CD14-positive monocyte (primary cell): ENCODE measurements around the gene MICALL2. TPM values are rescaled to one million over a fixed set of nuclear protein-coding genes. Genes with fewer than 3 reads are reported as not detected.
A peak's percentile ranks its signal among the peaks of the same experiment; 100 is the strongest.

Experiments used
- DNase-seq, 3 donors: peaks; one replicate each; pipeline ENCODE4 v3.0.0-alpha.2; 2011 to 2022
- H2AFZ ChIP-seq: 2 replicates; pipeline ENCODE4 v1.6.0; 2012; ENCODE audit warnings: mild to moderate bottlenecking, low read depth, low read length, inconsistent platforms; ENCODE audit not compliant: insufficient read depth, poor library complexity, severe bottlenecking
- H3K27ac ChIP-seq, 2 donors: 1 replicate in 1 of 2; 2 replicates in 1 of 2; pipeline ENCODE4 v1.5.1; 2012 to 2013; ENCODE audit warnings: low read length in 2 of 2, control low read depth in 1 of 2, inconsistent platforms in 1 of 2, low read depth in 1 of 2, mild to moderate bottlenecking in 1 of 2
- H3K27me3 ChIP-seq, 2 donors: one replicate each; pipeline versions ENCODE4 v1.6.0 to v1.6.1; 2011 to 2013; ENCODE audit warnings: low read length in 2 of 2; ENCODE audit not compliant: control insufficient read depth in 2 of 2, insufficient read depth in 2 of 2
- H3K36me3 ChIP-seq, 2 donors: replicated peaks in 1 of 2; 1 replicate in 1 of 2; 2 replicates in 1 of 2; pipeline versions ENCODE4 v1.5.1 to v1.6.1; 2012 to 2013; ENCODE audit warnings: low read length in 2 of 2, control low read depth in 1 of 2, inconsistent platforms in 1 of 2, mild to moderate bottlenecking in 1 of 2; ENCODE audit not compliant: insufficient read depth in 2 of 2, control insufficient read depth in 1 of 2
- H3K4me1 ChIP-seq, 2 donors: 1 replicate in 1 of 2; 2 replicates in 1 of 2; pipeline versions ENCODE4 v1.5.1 to v1.6.1; 2012 to 2013; ENCODE audit warnings: low read length in 2 of 2, control low read depth in 1 of 2, inconsistent platforms in 1 of 2, mild to moderate bottlenecking in 1 of 2, moderate library complexity in 1 of 2; ENCODE audit not compliant: insufficient read depth in 2 of 2, control insufficient read depth in 1 of 2
- H3K4me2 ChIP-seq: replicated peaks from 2 replicates; pipeline ENCODE3; 2012; ENCODE audit warnings: low read length, moderate library complexity, mild to moderate bottlenecking; ENCODE audit not compliant: poor library complexity, severe bottlenecking; ENCODE audit errors: extremely low read depth
- H3K4me3 ChIP-seq, 3 experiments: fragments of 200-600 bp in 1 of 3; sonication (generic) in 1 of 3; replicated peaks in 1 of 3; 1 replicate in 2 of 3; 2 replicates in 1 of 3; pipeline ENCODE4 v1.5.1; 2011 to 2013; ENCODE audit warnings: low read length in 3 of 3, mild to moderate bottlenecking in 3 of 3, control low read depth in 2 of 3, low read depth in 2 of 3, inconsistent platforms in 1 of 3, moderate library complexity in 1 of 3
- H3K79me2 ChIP-seq: 2 replicates; pipeline ENCODE4 v1.6.0; 2012; ENCODE audit warnings: mild to moderate bottlenecking, control low read depth, inconsistent platforms, low read length, moderate library complexity; ENCODE audit not compliant: insufficient read depth
- H3K9ac ChIP-seq: 2 replicates; pipeline ENCODE4 v1.6.0; 2017; ENCODE audit warnings: low read length, mild to moderate bottlenecking; ENCODE audit not compliant: insufficient read depth, poor library complexity, severe bottlenecking
- H3K9me3 ChIP-seq, 2 donors: replicated peaks in 1 of 2; 1 replicate in 1 of 2; 2 replicates in 1 of 2; pipeline versions ENCODE4 v1.5.1 to v1.6.1; 2012 to 2013; ENCODE audit warnings: low read length in 2 of 2, control low read depth in 1 of 2; ENCODE audit not compliant: control insufficient read depth in 1 of 2, insufficient read depth in 1 of 2
- H4K20me1 ChIP-seq: 2 replicates; pipeline ENCODE4 v1.6.0; 2012; ENCODE audit warnings: mild to moderate bottlenecking, low read length, control low read depth, moderate library complexity; ENCODE audit not compliant: insufficient read depth
- H3K27ac Mint-ChIP-seq, 7 donors: one replicate each; pipeline ENCODE4 v1.8.0; 2020; ENCODE audit warnings: mild to moderate bottlenecking in 7 of 7, mixed read lengths in 7 of 7, moderate library complexity in 6 of 7, inconsistent platforms in 2 of 7
- H3K27me3 Mint-ChIP-seq, 3 donors: one replicate each; pipeline ENCODE4 v1.8.0; 2021 to 2022; ENCODE audit warnings: low read depth in 3 of 3, mild to moderate bottlenecking in 3 of 3, mixed read lengths in 3 of 3, moderate library complexity in 3 of 3, inconsistent platforms in 1 of 3
- H3K36me3 Mint-ChIP-seq, 2 donors: one replicate each; pipeline ENCODE4 v1.8.0; 2020; ENCODE audit warnings: mixed read lengths in 2 of 2, inconsistent platforms in 1 of 2, mild to moderate bottlenecking in 1 of 2
- H3K4me1 Mint-ChIP-seq: one replicate; pipeline ENCODE4 v1.8.0; 2020; ENCODE audit warnings: mild to moderate bottlenecking, mixed read lengths
- H3K4me3 Mint-ChIP-seq, 2 donors: one replicate each; pipeline ENCODE4 v1.8.0; 2020; ENCODE audit warnings: mild to moderate bottlenecking in 2 of 2, mixed read lengths in 2 of 2, moderate library complexity in 1 of 2
- H3K9me3 Mint-ChIP-seq, 7 donors: one replicate each; pipeline ENCODE4 v1.8.0; 2020 to 2022; ENCODE audit warnings: mixed read lengths in 7 of 7, mild to moderate bottlenecking in 6 of 7, moderate library complexity in 6 of 7, inconsistent platforms in 2 of 7
- CTCF ChIP-seq: fragments of 200-600 bp; IDR thresholded peaks from one replicate; pipeline ENCODE4 v1.8.0; 2022; ENCODE audit warnings: antibody characterized with exemption, mild to moderate bottlenecking
- WGBS: methylation state at CpG from one replicate; pipeline ENCODE4 v1.1.5; 2013; ENCODE audit warnings: missing lambda C conversion rate; ENCODE audit not compliant: insufficient coverage; 5-methylcytosine and 5-hydroxymethylcytosine counted together
- intact Hi-C, 2 donors: fragments of 100-400 bp; cut with micrococcal nuclease; formaldehyde crosslinking; loops; one replicate each; pipeline versions ENCODE4 v1.15.0 to v1.15.1; 2023
- polyA plus RNA-seq, 3 donors: library from polyadenylated mRNA; depleted of rRNA in 1 of 3; unstranded in 2 of 3; stranded (reverse) in 1 of 3; fragments of 300-500 nt in 2 of 3; fragments of >200 nt in 1 of 3; fragmentation: Illumina TruSeq in 2 of 3; gene quantifications; 1 replicate in 2 of 3; 2 replicates in 1 of 3; pipeline ENCODE4 v1.2.3, GENCODE V29; 2012 to 2021

The MICALL2 gene
- polyA plus RNA-seq, 3 donors = 0.14 to 7.2 (median 0.72) TPM

GRCh38 chr7:1505731-1506550 is 46.7 kb upstream of the MICALL2 start:
- Mint-ChIP-seq H3K4me3 (peak overlapping the region; percentile 64 to 82), H3K9me3 (peaks cover 0 to 4% (median 0%) of the 10 kb centered on the region in 7 donors), H3K36me3 (peaks cover 15 to 20% of the 10 kb centered on the region in 2 donors), H3K4me1 (peaks cover 33% of the 10 kb centered on the region), H3K27me3 (peaks cover 3 to 8% (median 6%) of the 10 kb centered on the region in 3 donors), H3K27ac (peak overlapping the region in 2 of 7 donors; percentile 35 to 40)
- Histone ChIP-seq H3K4me3 (peak overlapping the region; percentile 11 to 68 (median 19)), H3K4me2 (peak overlapping the region; percentile 81), H3K9ac (peak overlapping the region; percentile 9), H3K9me3 (no peaks in the 10 kb centered on the region), H3K27me3 (no peaks in the 10 kb centered on the region), H3K27ac (peak overlapping the region in 1 of 2 donors; percentile 49), H2AFZ (peak overlapping the region; percentile 96), H3K79me2 (peaks cover 29% of the 10 kb centered on the region), H4K20me1 (peaks cover 27% of the 10 kb centered on the region), H3K4me1 (peaks cover 34 to 48% of the 10 kb centered on the region in 2 donors), H3K36me3 (peaks cover 17 to 20% of the 10 kb centered on the region in 2 donors)
- intact Hi-C loops = loop anchor here (2.0 to 5.0 kb wide), 2 partner anchors 27 to 36 kb away; no protein-coding TSS in a partner anchor
- no peak for DNase-seq
- no peak for TF ChIP-seq CTCF
- WGBS = 19% methylated on average over 28 of the region's 35 CpGs

- peak within 1 kb of the TSS in 6 of 7 donors; percentile 45 to 91 (median 82) for H3K27ac Mint-ChIP-seq
- TF ChIP-seq CTCF = peak; percentile 92
- peak within 1 kb of the TSS in 1 of 2 donors; percentile 80 for H3K27ac ChIP-seq
These were observed 44.8 kb upstream of the MICALL2 start, which contains the start of gene INTS1 for GRCh38 chr7:1503816-1504775. TSS of gene INTS1 (minus strand) at chr7:1504389. CDS start at chr7:1503960, 429 bp downstream.

More at GRCh38 chr7:1503816-1504775, 44.8 kb upstream of the MICALL2 start, which contains the start of gene INTS1:
- peak within 1 kb of the TSS; percentile 64 to 94 (median 83) for H3K4me3 ChIP-seq
- peaks cover 29 to 43% of the 10 kb centered on the region in 2 donors for H3K4me1 ChIP-seq
- intact Hi-C loops = loop anchor here in 1 of 2 donors (2.0 to 5.0 kb wide), 2 partner anchors 29 to 68 kb away; partner anchors contain the start of gene PSMG3
- Mint-ChIP-seq H3K4me1 (peaks cover 33% of the 10 kb centered on the region), H3K9me3 (peaks cover 0 to 4% (median 0%) of the 10 kb centered on the region in 7 donors), H3K36me3 (peaks cover 29 to 37% of the 10 kb centered on the region in 2 donors), H3K4me3 (peak within 1 kb of the TSS; percentile 94), H3K27me3 (peaks cover 2 to 8% (median 3%) of the 10 kb centered on the region in 3 donors)
- H3K4me2 ChIP-seq = peak within 1 kb of the TSS; percentile 97
- under 1% methylated on average over 108 of the region's 118 CpGs for whole genome bisulfite sequencing
- H3K9ac ChIP-seq = peak within 1 kb of the TSS; percentile 88
- H3K36me3 ChIP-seq = peaks cover 35 to 39% of the 10 kb centered on the region in 2 donors
- peak within 1 kb of the TSS; percentile 96 for H2AFZ ChIP-seq
- peak; percentile 90 to 91 (median 91) for DNase-seq
- H4K20me1 ChIP-seq = peaks cover 33% of the 10 kb centered on the region
- no peaks in the 10 kb centered on the region for H3K27me3 ChIP-seq
- peaks cover 33% of the 10 kb centered on the region for H3K79me2 ChIP-seq
- no peaks in the 10 kb centered on the region for H3K9me3 ChIP-seq
